Motor neuron (in vitro differentiated cells): ENCODE measurements around the gene NPC2. TPM values are rescaled to one million over a fixed set of nuclear protein-coding genes. Genes with fewer than 3 reads are reported as not detected.
A peak's percentile ranks its signal among the peaks of the same experiment; 100 is the strongest.

Experiments
- ATAC-seq, 8 experiments: fragments of 200-7000 bp; cut with Tn5 transposase; replicated peaks in 6 of 8; 2 replicates each; pipeline ENCODE4 v1.8.0; 2021; ENCODE audit warnings: mild to moderate bottlenecking in 8 of 8, moderate library complexity in 8 of 8
- H3K27ac ChIP-seq, 2 donors: fragments of 250-450 bp; sonication (Bioruptor Pico); 2 replicates each; pipeline ENCODE4 v1.9.0; 2021; ENCODE audit warnings: antibody characterized with exemption in 2 of 2, mild to moderate bottlenecking in 2 of 2, moderate library complexity in 1 of 2
- H3K4me1 ChIP-seq, 2 donors: fragments of 250-450 bp; sonication (Bioruptor Pico); replicated peaks in 1 of 2; 2 replicates each; pipeline ENCODE4 v1.6.1; 2021; ENCODE audit warnings: antibody characterized with exemption in 2 of 2, mild to moderate bottlenecking in 2 of 2, moderate library complexity in 1 of 2
- H3K4me3 ChIP-seq, 5 donors: fragments of 250-450 bp; sonication (Bioruptor Pico); 2 replicates each; pipeline ENCODE4 v1.9.0; 2021; ENCODE audit warnings: antibody characterized with exemption in 5 of 5, mild to moderate bottlenecking in 5 of 5, moderate library complexity in 4 of 5
- WGBS, 10 experiments: fragments of 450-650 bp; shearing (Covaris generic); methylation state at CpG; one replicate each; pipeline ENCODE4 v1.0.0; 2022; 5-methylcytosine and 5-hydroxymethylcytosine counted together
- in situ Hi-C, 9 experiments: fragments of 400-800 bp; cut with MboI; loops; one replicate each; pipeline ENCODE4 v1.15.0; 2021; ENCODE audit warnings: low sequenced_read_pairs in 9 of 9, low pct_unique_long_range_greater_than_20kb in 2 of 9; ENCODE audit not compliant: unreplicated experiment in 9 of 9
- total RNA-seq, 8 experiments: library from RNA; unstranded; fragments of 300-600 nt; gene quantifications; 2 replicates each; pipeline versions ENCODE4 v1.2.3 to v1.2.4, GENCODE V29; 2022

The NPC2 gene
- total RNA-seq, 8 experiments from 2014 or later = 37.5 to 219 (median 56.2) TPM

DNA sequence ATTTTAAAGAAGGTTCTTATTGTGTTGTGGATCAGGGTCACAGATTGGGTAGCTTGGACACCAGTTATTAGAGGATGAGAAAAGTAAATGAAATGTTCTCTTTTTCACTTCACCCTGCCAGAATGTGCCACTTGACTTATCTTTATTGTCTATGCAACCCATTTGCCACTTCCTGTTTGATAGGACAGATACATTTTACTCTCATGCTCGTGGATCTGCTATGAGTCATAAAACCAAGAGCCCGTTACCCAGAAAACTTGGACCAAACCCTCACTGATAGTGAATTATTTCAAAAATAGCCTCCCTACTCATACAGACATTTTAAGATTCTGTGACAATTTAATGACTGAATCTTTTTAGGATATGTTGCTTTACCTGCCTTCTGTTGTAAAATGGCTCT lies 2.3 kb upstream of the NPC2 start:
- Histone ChIP-seq H3K4me1 (peaks cover 5 to 15% of the 10 kb centered on the region in 2 donors), H3K4me3 (no peak overlapping the region), H3K27ac (no peak overlapping the region)
- no peak for ATAC-seq
- in situ Hi-C loops = loop anchor here in 7 of 9 experiments (25.0 kb wide), 2 partner anchors 133 to 383 kb away; no protein-coding TSS in a partner anchor
- 79 to 100% (median 94%) methylated on average over 2 of the region's 2 CpGs; no CpG with 5 or more reads in 3 of the 10 experiments for WGBS, 10 experiments

- H3K27ac ChIP-seq = peak within 1 kb of the TSS; percentile 68 to 89
- peak within 1 kb of the TSS; percentile 78 to 95 (median 81) for H3K4me3 ChIP-seq
- 0 to 10% (median 0%) methylated on average over 2 to 6 of the region's 73 CpGs; no CpG with 5 or more reads in 5 of the 10 experiments for WGBS, 10 experiments
- H3K4me1 ChIP-seq = peaks cover 4 to 15% of the 10 kb centered on the region in 2 donors
- ATAC-seq = peak; percentile 88 to 94 (median 93)
- in situ Hi-C loops = loop anchor here in 7 of 9 experiments (25.0 kb wide), 2 partner anchors 131 to 381 kb away; no protein-coding TSS in a partner anchor
Measured at GRCh38 chr14:74493343-74494261, 497 bp upstream of the NPC2 start, which contains the start of gene ISCA2. Gene ISCA2 (plus strand): TSS chr14:74493765. CDS start chr14:74493775, 10 bp downstream.

DNA sequence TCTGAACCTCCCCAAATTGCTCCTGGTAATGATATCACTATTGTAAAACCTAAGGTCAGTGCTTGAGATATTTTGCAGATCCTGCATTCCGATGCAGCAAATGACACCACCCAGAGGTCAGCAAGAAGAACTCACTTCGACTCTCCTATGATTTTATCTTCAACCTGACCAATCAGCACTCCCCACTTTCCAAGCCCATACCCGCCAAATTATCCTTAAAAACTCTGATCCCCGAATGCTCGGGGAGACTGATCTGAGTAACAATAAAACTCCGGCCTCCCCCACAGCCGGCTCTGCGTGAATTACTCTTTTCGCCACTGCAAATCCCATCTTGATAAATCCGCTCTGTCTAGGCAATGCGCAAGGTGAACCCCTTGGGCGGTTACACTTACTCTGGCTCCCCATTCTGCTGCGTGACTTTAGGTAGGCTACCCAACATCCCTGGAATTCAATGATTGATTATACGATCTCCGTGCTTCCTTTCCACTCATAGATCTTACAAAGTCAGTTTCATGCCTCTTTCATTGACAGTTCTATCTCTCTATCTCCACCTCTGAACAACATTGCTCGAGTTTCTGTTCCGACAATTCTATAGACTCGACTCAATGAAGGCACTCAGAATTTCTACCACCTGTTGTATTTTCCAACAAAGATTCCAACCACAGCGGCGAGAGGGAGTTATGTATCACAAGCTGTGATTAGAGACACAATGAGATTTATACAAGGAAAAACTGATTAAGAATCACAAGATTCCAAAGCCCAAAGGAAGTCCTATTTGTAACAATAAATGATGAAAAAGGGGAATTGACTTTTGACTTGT lies 939 bp downstream of the NPC2 start:
- WGBS, 10 experiments = 0 to 15% (median 5%) methylated on average over 3 to 18 of the region's 20 CpGs
- H3K27ac ChIP-seq = no peak overlapping the region
- peak overlapping the region; percentile 67 to 93 (median 80) for H3K4me3 ChIP-seq
- H3K4me1 ChIP-seq = peaks cover 4 to 15% of the 10 kb centered on the region in 2 donors
- in situ Hi-C loops = loop anchor here in 7 of 9 experiments (25.0 kb wide), 2 partner anchors 130 to 380 kb away; no protein-coding TSS in a partner anchor
- peak in 2 of 8 experiments; percentile 2 to 3 for ATAC-seq

GRCh38 chr14:74490486-74490885 lies 2.6 kb downstream of the NPC2 start:
- ATAC-seq = no peak
- H3K4me1 ChIP-seq = peaks cover 4 to 15% of the 10 kb centered on the region in 2 donors
- WGBS, 10 experiments = 71 to 100% (median 92%) methylated on average over 1 of the region's 1 CpG; no CpG with 5 or more reads in 5 of the 10 experiments
- H3K27ac ChIP-seq = no peak overlapping the region
- in situ Hi-C loops = loop anchor here in 7 of 9 experiments (25.0 kb wide), 2 partner anchors 128 to 378 kb away; no protein-coding TSS in a partner anchor
- H3K4me3 ChIP-seq = no peak overlapping the region

GRCh38 chr14:74488786-74489397 lies 4.2 kb downstream of the NPC2 start:
- ATAC-seq = no peak
- no peak overlapping the region for H3K4me3 ChIP-seq
- no peak overlapping the region for H3K27ac ChIP-seq
- in situ Hi-C loops = loop anchor here in 8 of 9 experiments (10.0 to 25.0 kb wide), 3 partner anchors 124 to 377 kb away; no protein-coding TSS in a partner anchor
- peaks cover 0 to 10% of the 10 kb centered on the region in 2 donors for H3K4me1 ChIP-seq

DNA sequence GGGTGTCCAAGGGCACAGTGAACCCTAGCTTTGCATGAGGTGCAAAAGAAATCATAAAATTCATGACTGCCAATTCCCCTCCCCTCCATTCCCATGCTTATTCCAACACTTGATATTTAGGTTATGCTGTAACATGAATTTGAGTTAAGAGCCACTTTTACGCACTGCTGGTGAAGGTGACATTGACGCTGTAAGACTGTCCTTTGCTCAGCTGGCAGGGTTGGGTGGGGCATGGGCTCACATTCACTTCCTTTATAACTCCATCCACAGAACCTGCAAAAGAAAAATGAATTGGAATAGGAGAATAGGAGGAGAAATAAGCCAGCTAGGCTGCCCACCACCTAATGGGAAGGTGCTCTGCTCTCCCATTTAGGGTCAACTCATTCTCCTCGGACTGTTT lies 6.9 kb downstream of the NPC2 start:
- Histone ChIP-seq H3K4me1 (no peaks in the 10 kb centered on the region), H3K27ac (no peak overlapping the region), H3K4me3 (no peak overlapping the region)
- WGBS, 10 experiments = 43 to 100% (median 86%) methylated on average over 1 to 3 of the region's 3 CpGs; no CpG with 5 or more reads in 3 of the 10 experiments
- in situ Hi-C loops = loop anchor here in 8 of 9 experiments (10.0 to 25.0 kb wide), 3 partner anchors 121 to 374 kb away; no protein-coding TSS in a partner anchor
- no peak for ATAC-seq

DNA sequence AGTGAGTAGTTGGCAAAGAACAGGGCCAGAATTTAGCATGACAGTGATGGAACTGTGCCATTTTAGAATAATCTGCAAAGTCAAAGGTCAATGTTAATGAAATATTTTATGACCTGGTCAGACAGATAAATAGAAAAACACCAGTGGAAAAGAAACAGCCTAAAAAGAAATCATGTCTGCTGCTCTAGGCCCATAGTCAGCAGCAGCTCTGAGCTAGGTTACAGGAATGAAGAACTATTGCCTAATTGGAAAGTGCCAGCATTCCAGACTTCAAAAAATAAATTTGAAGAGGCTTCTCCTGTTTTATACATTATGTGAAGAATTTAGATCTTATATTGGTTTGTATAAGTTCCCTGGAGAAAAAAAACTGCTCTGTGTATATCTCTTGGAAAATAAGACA lies 9.8 kb downstream of the NPC2 start:
- in situ Hi-C loops = loop anchor here in 8 of 9 experiments (10.0 to 25.0 kb wide), 3 partner anchors 119 to 371 kb away; no protein-coding TSS in a partner anchor
- Histone ChIP-seq H3K27ac (no peak overlapping the region), H3K4me1 (peaks cover 0 to 6% of the 10 kb centered on the region in 2 donors), H3K4me3 (no peak overlapping the region)
- ATAC-seq = no peak

GRCh38 chr14:74482571-74482970 lies 10.5 kb downstream of the NPC2 start:
- Histone ChIP-seq H3K4me1 (peaks cover 3 to 9% of the 10 kb centered on the region in 2 donors), H3K4me3 (no peak overlapping the region), H3K27ac (no peak overlapping the region)
- no CpG with 5 or more reads among the region's 3 CpGs for WGBS, 10 experiments
- in situ Hi-C loops = loop anchor here in 8 of 9 experiments (10.0 to 25.0 kb wide), 3 partner anchors 118 to 370 kb away; no protein-coding TSS in a partner anchor
- no peak for ATAC-seq

GRCh38 chr14:74480046-74480445 lies 13.1 kb downstream of the NPC2 start:
- Histone ChIP-seq H3K4me1 (peaks cover 18 to 33% of the 10 kb centered on the region in 2 donors), H3K27ac (no peak overlapping the region), H3K4me3 (no peak overlapping the region)
- WGBS, 10 experiments = 20 to 86% (median 74%) methylated on average over 1 to 4 of the region's 4 CpGs; no CpG with 5 or more reads in 2 of the 10 experiments
- ATAC-seq = no peak
- in situ Hi-C loops = loop anchor here in 8 of 9 experiments (10.0 to 25.0 kb wide), 3 partner anchors 115 to 368 kb away; no protein-coding TSS in a partner anchor

DNA sequence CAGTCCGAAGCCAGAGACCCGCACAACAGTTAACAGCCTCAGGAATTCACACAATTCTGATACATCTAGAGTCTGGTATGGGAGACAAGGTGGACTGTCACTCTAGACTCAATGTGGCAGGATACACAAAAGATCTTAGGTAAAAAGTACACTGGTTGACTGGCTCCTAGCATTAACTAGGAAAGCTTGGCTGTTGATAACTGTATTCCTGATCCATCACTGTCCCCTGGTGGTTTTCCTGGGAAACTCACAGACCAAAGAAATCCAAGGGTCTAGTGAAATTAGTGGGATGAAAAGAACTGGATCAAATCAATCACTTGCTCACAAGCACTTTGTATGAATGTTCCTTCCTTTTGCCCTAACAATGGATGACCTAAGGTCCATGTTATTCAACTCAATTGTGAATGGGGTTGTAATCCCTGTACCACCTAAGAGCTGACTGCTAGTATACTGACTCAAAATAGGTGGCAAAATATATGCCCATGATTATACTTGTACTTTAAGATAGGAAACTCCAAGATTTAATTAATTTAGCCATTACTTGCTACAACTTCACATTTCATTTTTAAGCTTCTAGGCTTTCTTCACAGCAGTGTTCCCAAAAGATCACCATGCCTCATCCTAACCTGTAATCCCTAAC lies 14.0 kb downstream of the NPC2 start:
- in situ Hi-C loops = loop anchor here in 7 of 9 experiments (25.0 kb wide), 2 partner anchors 117 to 367 kb away; no protein-coding TSS in a partner anchor
- peaks cover 25 to 42% of the 10 kb centered on the region in 2 donors for H3K4me1 ChIP-seq
- WGBS, 10 experiments = 40 to 100% (median 95%) methylated on average over 1 to 2 of the region's 2 CpGs; no CpG with 5 or more reads in 2 of the 10 experiments
- H3K4me3 ChIP-seq = no peak overlapping the region
- ATAC-seq = peak; percentile 28 to 68 (median 50)
- no peak overlapping the region for H3K27ac ChIP-seq

DNA sequence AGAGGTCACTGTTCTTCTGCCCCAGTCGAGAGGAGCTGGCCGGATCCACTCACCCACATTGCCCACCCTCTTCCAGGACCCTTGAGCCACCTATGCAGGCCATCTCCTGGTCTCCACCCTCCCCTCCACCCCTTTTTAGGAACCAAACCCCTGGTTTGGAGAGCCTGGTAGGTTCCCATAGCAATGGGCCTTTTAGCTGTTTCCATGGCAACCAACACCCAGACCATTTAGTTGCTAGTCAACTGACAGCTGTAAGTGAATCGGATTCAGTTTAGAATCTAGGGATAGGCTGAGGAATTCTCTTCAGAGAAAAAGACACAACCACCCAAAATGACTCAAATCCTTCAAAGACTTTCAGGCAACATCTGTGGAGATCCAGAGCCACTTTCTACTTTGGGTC lies 16.5 kb downstream of the NPC2 start:
- WGBS, 10 experiments = 59 to 100% (median 80%) methylated on average over 1 to 3 of the region's 3 CpGs; no CpG with 5 or more reads in 5 of the 10 experiments
- peak in 5 of 8 experiments; percentile 29 to 62 (median 46) for ATAC-seq
- Histone ChIP-seq H3K4me3 (no peak overlapping the region), H3K27ac (no peak overlapping the region), H3K4me1 (peaks cover 27 to 46% of the 10 kb centered on the region in 2 donors)
- in situ Hi-C loops = loop anchor here in 7 of 9 experiments (25.0 kb wide), 2 partner anchors 114 to 364 kb away; no protein-coding TSS in a partner anchor
